Cortex of kidney (tissue), 1 donor: ENCODE data around the gene KCNJ16.

Experiments
- DNase-seq: peaks from one replicate; lab custom pipeline; 2025; lab: John Stamatoyannopoulos, UW

KCNJ16 gene

DNA sequence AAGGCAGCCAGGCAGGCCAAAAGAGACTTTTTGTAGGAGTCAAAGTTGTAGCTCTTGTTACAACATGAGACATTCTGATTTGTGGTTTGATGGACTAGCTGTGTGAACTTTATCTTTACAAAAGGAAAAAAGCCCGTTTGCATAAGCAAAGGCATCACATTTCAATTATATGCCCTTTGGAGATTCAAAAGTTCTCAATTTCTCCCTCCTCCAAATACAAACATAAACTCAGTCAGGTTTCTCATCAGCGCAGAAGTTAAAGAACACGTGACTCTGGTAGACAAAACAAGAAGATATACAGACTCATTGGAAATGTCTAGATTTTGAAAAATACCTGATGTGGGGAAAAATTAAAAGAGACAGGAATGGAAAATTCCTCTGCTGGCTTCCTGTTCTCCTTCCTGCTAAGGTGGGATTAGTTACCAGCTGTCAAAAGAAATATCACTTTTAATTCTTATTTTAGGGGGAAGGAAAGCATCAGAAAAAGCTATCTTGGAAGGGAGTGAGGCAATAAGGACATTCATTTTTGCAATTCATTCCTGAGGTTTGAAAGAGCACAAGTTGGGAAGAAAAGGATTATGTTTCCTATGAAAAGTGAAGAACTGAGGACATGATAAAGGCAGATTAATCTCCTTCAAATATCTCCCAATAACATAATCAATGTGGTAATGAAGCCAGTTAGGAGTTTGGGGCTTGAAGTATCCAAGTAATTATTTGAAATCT is 4.6 kb upstream of the KCNJ16 start:
- no peak for DNase-seq

DNA sequence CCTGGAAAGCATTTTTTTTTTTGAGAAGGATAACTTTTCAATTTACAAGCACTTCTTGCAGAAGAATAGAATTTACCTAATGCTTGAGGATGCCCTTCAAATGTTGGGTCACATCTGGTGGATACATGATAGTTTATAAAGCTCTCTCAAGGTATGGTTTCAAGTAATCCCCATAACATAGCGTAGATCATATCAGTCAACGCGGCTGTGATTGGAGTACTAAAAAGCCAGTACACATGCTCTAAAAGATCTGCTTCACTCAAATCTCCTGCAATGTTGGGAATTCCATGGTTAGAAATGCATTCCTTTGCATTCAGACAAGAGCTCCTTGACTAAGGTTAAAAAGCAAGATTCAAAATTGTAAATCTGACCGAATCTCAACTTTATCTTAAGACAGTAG is 3.9 kb upstream of the KCNJ16 start:
- no peak for DNase-seq

DNA sequence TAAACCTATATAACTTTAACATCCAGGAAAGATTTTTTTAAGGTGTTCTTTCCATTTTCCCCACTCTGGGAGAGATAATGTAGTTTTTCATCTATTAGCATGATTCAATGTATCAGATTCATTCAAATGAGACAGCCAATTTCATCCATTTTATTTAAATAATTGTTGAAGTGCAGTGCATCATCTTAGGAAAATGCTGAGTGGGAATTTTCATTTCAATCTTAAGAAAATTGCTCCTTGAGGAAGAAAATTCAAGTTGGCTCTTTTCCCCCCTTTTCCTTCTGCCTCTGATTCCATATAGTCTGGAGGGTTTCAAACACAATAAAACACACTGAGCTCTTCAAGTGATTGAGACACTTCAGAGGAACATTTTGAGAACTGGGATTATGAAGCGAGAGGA is 3.4 kb upstream of the KCNJ16 start:
- DNase-seq: no peak

DNA sequence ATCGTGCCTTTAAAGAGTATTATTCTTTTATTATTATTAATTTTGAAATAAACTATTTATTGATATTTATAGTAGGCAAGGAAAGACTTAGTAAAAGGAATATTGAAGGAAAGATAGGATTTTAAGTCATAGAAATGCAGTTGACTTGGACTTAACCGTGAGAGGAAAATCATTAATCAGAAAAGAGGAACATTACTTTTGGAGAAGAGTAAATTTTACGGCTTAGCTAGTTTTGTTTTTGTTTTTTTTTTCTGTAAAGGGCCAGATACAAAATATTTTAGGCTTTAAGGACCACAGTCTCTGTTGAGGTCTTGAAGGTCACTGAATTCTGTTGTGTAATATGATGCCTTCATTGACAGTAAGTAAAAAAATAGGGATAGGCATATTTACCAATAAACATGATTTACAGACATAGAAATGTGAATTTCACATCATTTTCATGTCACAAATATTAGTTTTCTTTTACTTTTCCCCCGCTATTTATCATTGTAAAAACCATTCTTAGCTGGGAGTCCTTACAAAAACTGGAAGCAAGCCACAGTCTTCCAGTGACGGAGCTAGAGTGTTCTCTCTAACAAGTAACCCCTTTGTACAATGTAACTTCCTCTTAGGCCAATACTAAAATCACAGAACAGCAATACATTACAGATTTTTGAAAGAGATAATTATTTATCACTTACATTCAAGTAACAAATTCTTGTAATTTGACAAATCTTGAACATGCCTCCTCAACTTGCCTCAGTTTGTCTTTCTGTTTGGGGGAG is 2.3 kb upstream of the KCNJ16 start:
- DNase-seq: no peak

DNA sequence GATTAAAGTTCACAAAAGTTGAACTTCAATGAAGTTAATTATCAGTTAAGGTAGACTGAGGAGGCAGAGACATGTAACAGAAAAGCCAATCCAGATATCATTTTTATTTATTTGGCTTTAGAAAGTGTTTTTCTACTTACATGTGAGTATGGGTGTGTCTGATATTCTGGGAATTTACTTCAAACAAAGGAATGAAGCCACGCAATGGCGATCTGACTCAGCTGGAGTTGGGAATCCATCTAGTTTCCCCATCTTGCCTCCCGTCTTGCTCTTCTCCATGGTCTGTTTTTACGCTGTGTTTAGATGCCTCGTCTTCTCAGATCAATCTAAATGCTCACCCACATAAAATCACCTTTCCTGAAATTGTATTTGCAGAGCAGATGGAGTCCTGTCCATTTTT is 1.7 kb upstream of the KCNJ16 start:
- no peak for DNase-seq

DNA sequence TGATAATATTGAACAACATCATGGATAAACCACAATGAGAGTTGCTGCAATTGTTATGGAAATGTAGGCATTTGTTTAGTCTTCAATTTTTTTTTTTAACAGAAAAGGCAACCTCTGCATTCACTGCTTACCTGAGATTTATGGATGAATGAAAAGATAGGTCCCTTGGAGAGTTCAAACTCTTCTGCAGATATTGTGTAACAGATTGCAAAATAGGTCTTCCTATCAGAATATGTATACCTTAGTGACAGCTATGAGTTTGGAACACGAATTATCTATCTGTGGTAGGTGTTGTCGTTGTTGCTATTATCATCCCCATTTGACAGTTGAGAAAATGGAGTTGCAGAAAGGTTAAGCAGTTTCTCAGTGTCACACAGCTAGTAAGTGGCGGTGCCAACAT is 1.2 kb upstream of the KCNJ16 start:
- DNase-seq: no peak

DNA sequence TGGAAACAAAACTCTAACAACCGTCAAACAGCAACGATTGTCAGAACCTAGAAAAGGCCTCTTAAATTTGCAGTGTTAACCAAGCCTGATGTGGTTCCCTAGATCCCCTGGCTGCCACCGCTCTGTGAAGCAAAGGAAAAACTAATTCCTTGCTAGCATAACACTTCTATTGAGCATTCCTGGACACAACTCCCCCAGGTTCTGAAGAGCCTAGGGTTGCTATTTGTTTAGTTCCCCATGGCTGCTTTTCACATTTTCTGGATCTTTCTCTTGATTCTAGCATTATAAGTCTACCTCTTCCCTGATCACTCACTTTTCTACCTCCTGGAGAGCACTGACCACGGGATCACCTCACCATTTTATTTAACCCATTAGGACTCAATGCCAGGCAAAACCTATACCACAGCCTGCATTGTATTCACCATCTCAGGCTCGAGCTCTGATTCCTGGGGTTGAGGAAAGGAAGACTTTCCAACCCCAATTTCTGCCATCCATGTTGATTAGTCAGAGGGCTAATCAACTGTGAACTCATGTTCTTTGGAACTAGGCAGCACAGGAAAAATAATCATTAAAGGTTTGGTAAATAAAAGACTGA is 692 bp upstream of the KCNJ16 start:
- DNase-seq: no peak

DNA sequence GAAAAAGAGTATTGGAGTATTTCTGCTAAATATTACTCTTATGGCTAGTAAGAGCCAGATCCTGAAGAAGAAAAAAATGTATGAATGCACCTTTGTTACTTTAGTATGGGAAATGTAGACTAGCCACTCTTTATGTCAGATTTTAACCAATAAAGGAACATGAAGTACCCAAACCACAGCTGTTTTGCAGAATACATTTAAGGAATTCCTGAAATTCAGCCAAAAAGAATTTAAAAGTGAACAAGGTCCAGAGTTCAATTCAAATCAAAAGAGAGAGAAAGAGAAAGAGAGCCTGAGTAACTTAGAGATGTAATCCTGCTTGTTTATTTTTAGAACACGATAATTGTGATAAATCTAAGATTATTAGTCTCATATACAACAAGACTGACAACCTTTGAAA is 1.2 kb downstream of the KCNJ16 start:
- DNase-seq: no peak

DNA sequence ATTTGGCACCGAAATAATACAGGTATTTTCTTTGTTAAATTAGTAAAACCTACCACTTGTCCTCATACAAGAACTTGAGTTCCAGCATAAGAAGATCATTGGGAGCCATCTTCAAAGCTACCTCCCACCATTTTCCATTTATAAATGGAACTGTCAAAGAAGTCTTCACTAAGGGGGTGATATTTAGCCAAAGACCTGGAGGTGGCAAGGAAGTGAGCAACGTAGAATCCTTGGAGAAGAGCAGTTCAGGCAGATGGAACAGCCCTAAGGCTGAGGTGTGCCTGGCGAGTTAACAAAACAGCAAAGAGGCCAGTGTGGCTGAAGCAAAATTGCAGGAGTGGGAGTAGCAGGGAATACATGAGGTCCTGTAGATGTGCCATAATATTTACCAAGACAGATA is 1.8 kb downstream of the KCNJ16 start:
- no peak for DNase-seq

DNA sequence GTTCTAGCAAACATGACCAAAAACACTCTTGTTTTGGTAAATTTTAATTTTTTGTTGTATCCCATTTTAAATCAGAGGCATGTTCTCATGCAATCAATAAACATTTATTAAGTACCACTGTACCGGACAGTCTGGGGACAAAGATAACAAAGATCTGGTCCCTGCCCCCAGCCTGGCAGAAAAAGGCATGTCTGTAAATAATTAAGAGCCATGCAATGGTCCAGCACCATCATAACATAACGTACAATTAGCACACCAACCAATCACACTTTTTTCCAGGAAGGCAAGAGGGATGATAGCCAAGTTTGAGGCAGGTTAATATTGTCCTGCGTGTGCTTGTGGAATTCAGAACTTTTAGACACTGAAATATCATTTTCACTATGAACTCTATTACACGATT is 3.5 kb downstream of the KCNJ16 start:
- no peak for DNase-seq

DNA sequence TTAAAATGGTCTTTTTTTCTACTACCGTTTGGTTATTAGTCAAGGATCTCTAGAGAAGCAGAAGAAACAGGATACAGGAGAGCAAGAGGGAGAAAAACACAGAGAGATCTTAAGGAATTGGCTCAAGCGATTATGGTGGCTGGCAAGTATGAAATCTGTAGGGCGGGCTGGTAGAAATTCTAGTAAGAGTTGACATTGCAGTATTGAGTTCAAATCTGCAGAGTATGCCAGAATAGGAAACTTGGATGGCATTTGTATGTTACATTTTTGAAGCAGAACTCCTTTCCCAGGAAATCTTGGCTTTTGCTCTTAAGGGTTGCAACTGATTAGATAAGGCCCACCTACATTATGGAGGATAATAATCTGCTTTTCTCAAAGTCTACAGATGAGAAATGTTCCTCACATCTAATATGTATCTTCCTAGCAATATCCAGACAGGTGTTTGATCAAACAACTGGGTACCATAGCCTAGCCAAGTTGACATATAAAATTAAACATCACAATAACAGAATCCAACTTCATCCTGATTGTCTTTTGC is 4.0 kb downstream of the KCNJ16 start:
- DNase-seq: no peak

DNA sequence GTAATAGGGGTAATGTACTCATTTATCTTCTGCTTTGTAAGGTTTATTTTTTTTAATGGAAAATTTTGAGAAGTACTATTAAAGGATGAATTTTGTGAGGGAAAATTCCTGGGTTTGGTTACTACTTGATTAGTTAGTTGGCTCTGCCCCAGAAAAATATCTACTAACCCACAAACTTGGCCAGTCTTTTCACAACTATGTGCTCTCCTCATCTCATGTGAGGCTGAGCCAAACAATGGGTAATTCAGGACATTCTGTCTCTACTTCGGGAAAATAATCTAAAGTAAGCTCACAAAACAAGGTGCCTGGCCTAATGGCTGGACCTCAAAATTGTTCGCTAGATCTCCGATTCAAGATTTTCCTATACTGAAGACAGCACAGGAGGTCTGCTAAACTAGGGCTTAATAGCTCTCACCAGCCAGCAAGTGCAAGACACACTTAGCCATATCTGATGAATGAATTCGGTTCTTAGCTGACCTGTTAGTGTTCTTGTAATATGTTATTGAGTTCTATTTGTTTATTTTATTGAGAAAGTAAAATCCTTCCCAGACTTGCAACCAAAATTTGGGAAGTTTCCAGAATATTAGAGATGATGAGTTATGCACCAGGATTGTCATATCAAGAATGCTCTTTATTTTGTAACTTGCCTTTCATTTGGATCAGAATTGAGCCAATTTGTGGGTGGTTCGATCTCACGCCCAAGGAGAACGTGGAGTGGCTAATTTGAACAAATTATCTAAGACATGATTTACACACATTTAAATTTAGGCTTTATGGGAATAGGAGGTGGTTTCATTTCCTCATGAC is 5.7 kb downstream of the KCNJ16 start:
- DNase-seq: no peak

DNA sequence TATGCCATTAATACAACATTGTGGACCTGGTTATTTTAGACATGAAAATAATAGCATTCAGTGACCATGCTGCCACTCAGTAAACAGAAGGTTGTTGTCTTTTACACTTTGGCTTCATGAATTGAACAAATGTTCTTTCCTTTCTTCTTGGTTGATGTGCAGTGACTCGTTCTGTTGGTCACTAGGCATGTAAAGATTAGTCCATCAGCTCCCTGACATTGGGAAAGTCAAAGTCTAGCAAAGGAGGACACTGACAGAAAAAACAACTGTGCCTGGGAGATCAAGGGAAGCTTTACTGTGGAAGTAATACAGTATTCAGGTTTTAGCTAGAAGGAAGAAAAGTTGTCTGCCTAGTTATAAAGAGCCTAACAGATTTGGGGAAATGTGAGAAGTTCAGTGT is 6.9 kb downstream of the KCNJ16 start:
- DNase-seq: no peak

DNA sequence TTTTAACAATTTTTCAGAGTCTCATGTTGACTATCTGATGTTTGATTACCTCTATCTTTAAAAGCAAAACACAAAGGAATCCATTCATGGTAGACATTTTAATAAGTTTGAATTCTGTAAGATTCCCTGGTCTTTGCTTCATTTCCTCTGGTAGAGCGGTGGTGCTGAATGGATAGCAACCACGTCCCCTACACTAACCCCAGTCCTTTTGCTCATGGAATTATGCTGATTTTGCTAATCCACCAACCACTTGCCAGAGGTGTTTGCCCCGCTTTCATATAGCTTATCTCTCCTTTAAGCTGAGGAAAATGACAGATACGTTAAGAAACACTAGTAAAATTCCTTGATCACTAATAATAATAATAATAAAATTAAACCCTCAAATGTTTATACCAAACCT is 9.5 kb downstream of the KCNJ16 start:
- DNase-seq: no peak

DNA sequence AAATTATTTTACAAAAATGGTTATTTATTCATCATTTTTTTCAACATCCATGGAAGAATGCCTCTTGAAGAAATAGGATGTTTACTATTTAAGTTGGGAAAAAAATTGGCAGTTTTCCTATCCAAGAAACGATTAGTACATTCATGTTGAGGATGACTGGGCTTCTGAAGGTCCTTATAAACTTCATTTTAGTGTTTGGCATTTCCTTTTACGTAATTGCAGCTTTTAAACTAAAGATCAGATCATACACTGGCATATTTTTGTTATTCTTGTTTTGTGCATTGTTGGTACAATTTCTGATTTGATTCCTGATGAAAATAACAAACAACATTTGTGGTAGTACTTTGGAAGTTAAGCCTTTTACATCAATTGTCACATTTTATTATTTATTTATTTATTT is 11.5 kb downstream of the KCNJ16 start:
- DNase-seq: no peak

DNA sequence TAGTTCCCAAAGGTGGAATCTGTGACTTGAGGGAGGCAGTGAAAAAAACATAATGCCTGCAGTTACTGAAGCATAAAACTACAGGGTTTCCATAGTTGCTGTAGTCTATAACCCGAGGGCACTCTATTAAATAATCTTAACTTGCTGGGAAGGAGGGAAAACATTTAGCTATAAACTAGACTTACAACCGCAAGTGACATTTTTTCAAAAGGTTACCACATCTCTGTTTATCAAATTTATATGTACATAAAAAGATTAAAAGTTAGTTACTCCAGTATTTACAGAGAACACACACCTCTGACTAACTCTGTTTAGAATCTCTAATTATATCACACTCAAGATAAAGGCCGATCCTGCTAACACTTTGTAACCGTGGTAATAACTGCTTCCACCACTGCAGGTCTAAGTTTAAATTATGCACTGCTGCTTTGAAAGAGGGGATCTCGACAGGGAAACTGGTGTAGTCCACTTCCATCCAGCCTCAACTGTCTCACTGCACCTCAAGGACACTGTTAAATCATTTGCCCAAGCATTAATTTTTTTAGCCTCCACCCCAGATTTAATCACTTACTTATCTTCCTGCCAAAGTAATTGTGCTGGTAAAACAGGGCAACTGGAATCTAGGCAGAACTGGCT is 14.6 kb downstream of the KCNJ16 start:
- no peak for DNase-seq

DNA sequence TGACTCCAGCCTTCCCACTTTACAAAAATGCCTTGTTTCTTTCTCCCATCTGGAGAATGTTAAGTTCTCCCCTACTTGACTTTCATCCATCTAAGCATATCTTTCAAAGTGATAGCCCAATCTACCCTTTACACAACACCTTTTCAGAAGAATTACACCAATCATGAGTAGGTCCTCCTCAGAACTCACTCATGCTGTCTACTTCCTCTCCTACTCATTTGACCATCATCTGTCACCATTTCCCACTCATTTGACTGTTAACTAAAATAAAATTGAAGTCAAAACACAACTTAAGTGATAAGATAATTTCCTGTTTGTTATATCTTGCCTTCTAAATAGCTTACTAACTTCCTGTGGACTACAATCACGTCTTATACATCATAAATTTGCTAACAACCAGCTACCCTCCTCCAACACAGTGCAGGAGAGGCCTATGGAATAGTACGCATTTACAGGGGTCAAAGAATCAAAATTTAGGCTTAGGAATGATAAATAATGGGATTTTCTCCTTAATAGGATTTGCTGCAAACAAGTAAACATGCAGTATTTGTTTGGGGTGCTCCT is 16.1 kb downstream of the KCNJ16 start:
- no peak for DNase-seq

DNA sequence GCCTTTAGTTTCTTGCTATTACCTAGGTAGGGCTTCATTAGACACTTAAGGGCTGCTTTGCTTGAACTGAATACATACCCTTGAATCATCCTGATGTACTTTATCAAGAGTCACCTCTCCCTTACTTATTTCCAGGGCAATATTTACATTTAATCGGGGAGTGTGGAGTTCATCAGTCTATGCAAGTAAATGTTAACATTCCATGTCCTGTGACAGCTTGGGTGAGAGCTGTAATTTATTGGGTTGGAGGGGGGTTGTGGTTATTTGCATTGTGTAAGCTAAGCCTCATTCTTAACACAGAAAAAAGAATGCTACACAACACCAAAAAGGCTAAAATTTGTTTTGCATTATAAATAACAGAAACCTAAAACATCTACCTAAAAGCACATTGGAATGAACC is 16.7 kb downstream of the KCNJ16 start:
- DNase-seq: no peak

DNA sequence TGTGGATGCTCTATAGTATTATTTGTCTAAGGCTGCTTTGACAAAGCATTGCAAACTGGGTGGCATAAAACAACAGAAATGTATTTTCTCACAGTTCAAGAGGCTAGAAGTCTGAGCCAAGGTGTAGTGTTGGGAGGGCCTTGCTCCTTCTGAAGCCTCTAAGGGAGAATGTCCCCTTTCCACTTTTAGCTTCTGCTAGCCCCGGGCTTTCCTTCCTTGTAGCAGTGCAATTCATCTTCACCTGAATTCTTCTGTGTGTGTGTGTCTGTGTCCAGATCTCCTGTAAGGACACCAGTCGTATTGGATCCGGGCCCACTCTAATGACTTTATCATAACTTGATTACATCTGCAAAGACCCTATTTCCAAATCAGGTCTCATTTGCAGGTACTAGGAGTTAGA is 18.1 kb downstream of the KCNJ16 start:
- no peak for DNase-seq

DNA sequence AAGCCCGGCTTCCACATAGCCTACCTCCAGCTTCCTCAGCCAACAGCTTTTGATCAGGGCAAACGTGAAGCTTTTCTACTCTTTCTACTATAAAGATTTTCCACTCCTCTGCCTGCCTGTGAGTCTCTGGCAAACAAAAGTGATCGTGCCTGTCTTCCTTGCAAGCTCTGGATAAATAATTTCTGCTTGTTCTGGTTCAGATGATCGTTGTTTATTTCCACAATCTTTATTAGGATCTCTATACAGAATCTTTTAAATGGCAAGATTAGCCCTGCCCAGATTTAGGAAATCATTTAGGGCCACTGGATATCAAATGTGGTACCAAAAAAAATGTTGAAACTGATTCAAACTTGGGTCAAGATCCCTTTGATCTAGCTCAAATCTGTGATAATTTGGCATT is 20.4 kb downstream of the KCNJ16 start:
- no peak for DNase-seq

DNA sequence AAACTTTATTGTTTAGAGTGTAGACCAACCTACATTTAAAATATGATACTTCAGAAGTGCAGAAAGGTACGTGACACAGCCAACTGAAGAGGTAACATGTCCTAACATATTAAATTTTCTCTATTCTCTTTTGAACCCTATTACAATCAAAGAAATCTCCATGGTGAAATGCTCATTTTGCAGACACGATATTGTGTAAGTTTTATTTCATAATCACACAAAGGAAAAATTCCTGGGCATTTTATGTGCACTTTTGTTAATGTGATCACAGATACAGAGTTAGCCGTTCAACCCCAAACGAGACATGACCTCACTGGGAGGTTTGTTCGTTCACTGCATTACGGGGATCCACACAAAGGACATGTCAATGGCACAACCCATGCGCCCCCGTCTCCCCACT is 21.8 kb downstream of the KCNJ16 start:
- no peak for DNase-seq

DNA sequence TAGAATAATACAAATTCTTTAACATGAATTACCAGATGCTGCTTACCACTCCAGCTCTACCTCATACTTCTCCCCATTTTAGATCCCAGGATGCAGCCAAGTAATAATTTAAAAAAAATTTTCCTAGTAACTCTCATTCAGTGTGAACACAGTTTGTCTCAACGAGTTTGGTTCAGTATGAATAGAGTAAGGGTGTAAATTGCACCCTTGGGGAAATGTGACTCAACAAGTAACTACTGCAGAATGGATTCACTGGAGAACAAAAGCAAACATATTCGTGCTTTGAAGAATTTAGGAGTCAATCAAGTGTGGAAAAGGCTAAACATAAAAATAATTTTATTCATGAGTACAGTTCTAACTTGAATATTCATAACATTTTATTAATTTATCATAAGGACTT is 23.0 kb downstream of the KCNJ16 start:
- no peak for DNase-seq
